HG02885 (cell line): ENCODE results near the gene TMEM260.
"Not testable (repeated sequence)": the region's sequence is repeated elsewhere in the genome, so short reads cannot be mapped to it uniquely, and the experiment has no call there.

Source experiments
- ATAC-seq: cut with Tn5 transposase; IDR thresholded peaks from one replicate; pipeline ENCODE4 v1.9.1; 2021; ENCODE audit warnings: mild to moderate bottlenecking; ENCODE audit not compliant: unreplicated experiment, poor library complexity

The TMEM260 gene

GRCh38 chr14:56594428-56594827 is 14.8 kb downstream of the TMEM260 start:
- ATAC-seq, result no peak

- no peak for ATAC-seq
These were observed 18.9 kb downstream of the TMEM260 start for GRCh38 chr14:56598519-56598918.

- no peak for ATAC-seq
These were observed 24.1 kb downstream of the TMEM260 start for GRCh38 chr14:56603648-56604047.

GRCh38 chr14:56608689-56609088 is 29.1 kb downstream of the TMEM260 start:
- no peak for ATAC-seq

GRCh38 chr14:56611663-56612062 is 32.1 kb downstream of the TMEM260 start:
- not testable (repeated sequence) for ATAC-seq

- no peak for ATAC-seq
These were observed 37.5 kb downstream of the TMEM260 start for GRCh38 chr14:56617084-56617483.

GRCh38 chr14:56630707-56631106 is 51.1 kb downstream of the TMEM260 start:
- ATAC-seq, result no peak

GRCh38 chr14:56632195-56632594 is 52.6 kb downstream of the TMEM260 start:
- ATAC-seq, result no peak

GRCh38 chr14:56633544-56633943 is 53.9 kb downstream of the TMEM260 start:
- no peak for ATAC-seq

- no peak for ATAC-seq
These were observed 55.4 kb downstream of the TMEM260 start for GRCh38 chr14:56635041-56635440.

- no peak for ATAC-seq
These were observed 67.9 kb downstream of the TMEM260 start for GRCh38 chr14:56647493-56647892.

- no peak for ATAC-seq
These were observed 69.1 kb downstream of the TMEM260 start for GRCh38 chr14:56648508-56649301.

GRCh38 chr14:56649382-56649781 is 69.8 kb downstream of the TMEM260 start:
- no peak for ATAC-seq

GRCh38 chr14:56650048-56650447 is 70.5 kb downstream of the TMEM260 start:
- no peak for ATAC-seq

GRCh38 chr14:56650979-56651378 is 71.4 kb downstream of the TMEM260 start:
- ATAC-seq, result no peak

- no peak for ATAC-seq
These were observed 78.0 kb downstream of the TMEM260 start for GRCh38 chr14:56657604-56658003.

GRCh38 chr14:56659378-56659777 is 79.8 kb downstream of the TMEM260 start:
- ATAC-seq, result no peak

GRCh38 chr14:56659964-56660551 is 80.5 kb downstream of the TMEM260 start:
- peak; percentile 62 for ATAC-seq

GRCh38 chr14:56660677-56661389 is 81.2 kb downstream of the TMEM260 start:
- no peak for ATAC-seq

- no peak for ATAC-seq
These were observed 81.9 kb downstream of the TMEM260 start for GRCh38 chr14:56661478-56661877.

- no peak for ATAC-seq
These were observed 85.3 kb downstream of the TMEM260 start for GRCh38 chr14:56664811-56665421.
